Measurements from ENCODE around the gene F2RL3.

F2RL3 gene

GRCh38 chr19:16875584-16876555 lies 12.9 kb upstream of the F2RL3 start:
- DNase-seq: no peak

- DNase-seq: no peak
These were observed 11.9 kb upstream of the F2RL3 start for GRCh38 chr19:16876904-16877361.

DNA sequence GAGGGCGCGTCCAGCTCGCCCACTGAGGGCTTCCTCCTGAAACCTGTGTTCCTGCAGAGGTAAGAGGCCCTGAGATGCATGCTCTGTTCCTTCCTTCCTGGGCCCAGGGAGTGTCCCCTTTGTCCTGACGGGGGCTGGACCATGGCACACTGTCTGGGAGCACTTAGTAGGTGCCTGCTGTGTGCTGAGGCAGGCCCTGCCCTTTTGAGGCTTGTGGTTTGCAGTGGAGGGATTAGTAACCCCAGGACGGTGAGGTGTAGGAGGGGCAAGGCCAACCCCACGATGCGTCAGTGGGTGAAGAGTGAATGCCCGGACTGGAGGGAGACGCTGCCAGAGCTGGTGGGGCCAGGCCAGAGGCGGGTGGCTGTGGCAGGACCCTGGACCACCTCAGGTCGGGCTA lies 11.2 kb upstream of the F2RL3 start:
- no peak for DNase-seq

DNA sequence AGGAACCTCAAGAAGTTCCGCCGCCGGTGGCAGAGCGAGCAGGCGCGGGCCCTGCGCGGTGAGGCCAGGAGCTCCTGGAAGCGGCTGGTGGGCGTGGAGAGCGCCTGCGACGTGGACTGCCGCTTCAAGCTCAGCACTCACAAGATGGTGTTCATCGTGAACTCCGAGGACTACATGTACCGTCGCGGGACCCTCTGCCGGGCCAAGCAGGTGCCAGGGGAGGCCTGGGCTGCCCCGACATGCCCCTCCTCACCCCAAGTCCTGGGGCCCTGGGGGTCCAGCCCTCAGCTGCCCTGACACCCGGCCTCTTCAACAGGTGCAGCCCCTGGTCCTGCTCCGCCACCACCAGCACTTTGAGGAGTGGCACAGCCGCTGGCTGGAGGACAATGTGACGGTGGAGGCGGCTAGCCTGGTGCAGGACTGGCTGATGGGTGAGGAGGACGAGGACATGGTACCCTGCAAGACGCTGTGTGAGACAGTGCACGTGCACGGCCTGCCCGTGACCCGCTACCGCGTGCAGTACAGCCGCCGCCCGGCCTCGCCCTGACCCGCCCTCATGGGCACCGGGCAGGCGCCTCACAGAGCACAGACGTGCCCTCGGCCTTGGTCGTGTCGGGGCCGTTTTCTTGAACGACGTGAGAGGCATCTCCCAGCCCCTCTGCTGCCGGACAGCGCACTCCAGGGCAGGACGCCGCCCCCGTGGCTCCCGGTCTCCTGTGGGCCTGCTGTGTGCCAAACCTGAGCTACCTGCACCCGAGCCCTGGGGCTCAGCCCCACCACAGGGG lies 10.4 kb upstream of the F2RL3 start:
- no peak for DNase-seq

DNA sequence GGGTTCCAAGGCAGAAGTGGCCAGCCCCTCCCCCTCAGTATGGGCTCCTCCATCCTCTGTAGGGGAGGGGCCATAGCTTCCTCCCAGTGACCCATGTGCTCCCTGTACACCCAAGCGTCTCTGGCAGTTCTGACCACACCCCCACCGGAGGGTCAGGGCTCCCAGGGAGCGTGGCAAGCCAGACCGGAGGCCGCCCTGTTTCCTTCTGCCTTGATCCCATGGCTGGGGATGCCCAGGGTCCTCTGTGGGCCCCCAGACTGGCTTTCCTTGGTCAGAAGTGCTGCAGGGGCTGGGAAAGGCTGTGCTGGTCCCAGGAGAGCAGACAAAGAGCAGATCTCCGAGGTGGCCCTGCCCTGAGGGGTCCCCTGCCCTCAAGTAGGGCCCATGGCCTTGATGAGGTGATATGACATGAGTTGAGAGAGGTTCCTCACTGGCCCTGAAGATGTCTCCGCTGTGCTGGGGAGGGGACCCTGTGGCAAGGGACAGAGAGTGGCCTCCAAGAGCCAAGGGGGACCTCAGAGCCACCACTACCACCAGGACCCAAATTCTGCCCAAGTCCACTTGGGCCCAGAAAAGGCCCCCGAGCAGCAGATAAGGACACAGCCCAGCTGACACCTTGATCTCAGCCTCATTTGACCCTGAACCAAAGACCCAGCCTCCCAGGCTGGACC lies 7.8 kb upstream of the F2RL3 start:
- no peak for DNase-seq

GRCh38 chr19:16882146-16882545 lies 6.7 kb upstream of the F2RL3 start:
- DNase-seq: no peak

DNA sequence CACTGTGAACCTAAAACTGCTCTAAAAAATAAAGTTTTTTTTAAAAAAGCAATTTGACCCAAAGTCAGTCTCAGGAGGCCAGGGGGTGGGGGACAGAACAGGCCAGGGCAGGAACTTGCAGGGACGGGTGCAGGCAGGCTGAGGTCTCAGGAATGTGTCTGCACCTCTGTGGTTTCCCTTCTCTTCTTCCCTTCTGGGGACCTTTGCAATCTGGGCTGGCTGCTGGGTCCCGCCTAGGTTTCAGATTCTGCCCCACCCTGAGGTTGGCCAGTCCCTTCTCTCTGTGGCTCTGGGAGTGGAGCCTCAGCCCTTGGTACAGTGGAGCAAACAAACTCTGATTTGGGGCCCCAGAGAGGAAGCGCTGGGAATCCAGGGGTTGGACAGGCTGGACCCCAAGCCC lies 5.3 kb upstream of the F2RL3 start:
- DNase-seq: no peak

DNA sequence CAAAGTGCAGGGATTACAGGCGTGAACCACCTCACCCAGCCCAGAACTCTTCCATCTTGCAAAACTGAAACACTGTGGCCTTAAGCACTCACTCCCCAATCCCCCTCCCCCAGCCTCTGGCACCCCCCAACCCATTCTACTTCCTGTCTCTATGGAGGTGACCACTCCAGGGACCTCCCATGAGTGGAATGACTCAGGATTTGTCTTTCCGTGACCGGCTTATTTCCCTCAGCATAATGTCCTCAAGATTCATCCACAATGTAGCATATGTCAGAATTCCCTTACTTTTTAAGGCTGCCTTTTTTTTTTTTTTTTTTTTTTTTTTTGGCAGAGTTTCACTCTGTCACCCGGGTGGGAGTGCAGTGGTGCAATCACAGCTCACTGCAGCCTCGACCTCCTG lies 3.6 kb upstream of the F2RL3 start:
- DNase-seq: no peak

DNA sequence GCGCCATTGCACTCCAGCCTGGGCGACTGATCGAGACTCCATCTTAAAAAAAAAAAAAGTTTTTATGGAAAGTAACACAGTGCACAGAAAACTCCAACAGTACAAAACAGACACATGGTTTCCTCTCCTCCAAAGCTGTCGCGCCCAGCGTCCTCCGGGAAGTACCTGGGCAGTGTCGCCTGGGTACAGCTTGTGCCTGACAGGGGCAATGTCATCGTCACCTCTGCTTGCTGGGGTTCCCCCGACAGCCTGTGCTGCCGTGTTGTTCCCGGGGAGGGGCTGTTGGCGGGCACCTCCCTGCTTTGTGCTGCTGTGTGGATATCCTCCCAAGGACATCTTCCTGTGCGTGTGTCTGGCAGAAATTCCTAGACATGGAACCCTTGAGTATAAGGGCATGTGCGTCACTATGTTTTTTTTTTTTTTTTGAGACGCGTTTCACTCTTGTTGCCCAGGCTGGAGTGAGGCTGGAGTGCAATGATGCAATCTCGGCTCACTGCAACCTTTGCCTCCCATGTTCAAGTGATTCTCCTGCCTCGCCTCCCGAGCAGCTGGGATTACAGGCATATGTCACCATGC lies 2.4 kb upstream of the F2RL3 start:
- no peak for DNase-seq

GRCh38 chr19:16887353-16888265 lies 1.2 kb upstream of the F2RL3 start:
- DNase-seq: no peak

DNA sequence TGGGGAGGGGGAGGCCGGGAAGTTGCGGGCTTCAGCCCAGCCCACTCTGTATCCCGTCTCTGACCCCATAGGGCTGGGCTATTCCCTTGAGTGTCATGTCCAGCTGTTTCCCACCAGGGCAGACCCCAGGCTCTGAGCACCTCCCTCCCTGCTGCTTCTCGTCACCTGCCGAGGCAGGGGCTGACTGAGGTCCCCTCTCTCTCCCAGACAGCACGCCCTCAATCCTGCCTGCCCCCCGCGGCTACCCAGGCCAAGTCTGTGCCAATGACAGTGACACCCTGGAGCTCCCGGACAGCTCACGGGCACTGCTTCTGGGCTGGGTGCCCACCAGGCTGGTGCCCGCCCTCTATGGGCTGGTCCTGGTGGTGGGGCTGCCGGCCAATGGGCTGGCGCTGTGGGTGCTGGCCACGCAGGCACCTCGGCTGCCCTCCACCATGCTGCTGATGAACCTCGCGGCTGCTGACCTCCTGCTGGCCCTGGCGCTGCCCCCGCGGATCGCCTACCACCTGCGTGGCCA lies 625 bp downstream of the F2RL3 start:
- DNase-seq: no peak

DNA sequence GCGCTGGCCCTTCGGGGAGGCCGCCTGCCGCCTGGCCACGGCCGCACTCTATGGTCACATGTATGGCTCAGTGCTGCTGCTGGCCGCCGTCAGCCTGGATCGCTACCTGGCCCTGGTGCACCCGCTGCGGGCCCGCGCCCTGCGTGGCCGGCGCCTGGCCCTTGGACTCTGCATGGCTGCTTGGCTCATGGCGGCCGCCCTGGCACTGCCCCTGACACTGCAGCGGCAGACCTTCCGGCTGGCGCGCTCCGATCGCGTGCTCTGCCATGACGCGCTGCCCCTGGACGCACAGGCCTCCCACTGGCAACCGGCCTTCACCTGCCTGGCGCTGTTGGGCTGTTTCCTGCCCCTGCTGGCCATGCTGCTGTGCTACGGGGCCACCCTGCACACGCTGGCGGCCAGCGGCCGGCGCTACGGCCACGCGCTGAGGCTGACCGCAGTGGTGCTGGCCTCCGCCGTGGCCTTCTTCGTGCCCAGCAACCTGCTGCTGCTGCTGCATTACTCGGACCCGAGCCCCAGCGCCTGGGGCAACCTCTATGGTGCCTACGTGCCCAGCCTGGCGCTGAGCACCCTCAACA lies 1.2 kb downstream of the F2RL3 start:
- no peak for DNase-seq

DNA sequence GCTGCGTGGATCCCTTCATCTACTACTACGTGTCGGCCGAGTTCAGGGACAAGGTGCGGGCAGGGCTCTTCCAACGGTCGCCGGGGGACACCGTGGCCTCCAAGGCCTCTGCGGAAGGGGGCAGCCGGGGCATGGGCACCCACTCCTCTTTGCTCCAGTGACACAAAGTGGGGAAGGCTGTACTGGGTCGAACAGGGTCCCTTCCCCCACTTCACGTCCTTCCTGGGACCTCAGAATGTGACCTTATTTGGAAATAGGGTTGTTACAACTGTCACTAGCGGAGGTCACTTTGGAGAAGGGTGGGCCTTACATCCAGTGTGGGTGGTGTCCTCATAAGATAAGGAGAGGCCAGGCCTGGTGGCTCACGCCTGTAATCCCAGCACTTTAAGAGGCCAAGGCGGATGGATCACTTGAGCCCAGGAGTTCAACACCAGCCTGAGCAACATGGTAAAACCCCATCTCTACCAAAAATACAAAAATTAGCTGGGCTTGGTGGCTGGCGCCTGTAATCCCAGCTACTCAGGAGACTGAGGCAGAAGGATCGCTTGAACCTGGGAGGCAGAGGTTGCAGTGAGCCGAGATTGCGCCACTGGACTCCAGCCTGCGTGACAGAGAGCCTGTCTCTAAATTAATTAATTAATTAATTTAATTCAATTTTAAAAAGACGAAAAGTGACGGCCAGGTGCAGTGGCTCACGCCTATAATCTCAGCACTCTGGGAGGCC lies 1.8 kb downstream of the F2RL3 start:
- DNase-seq: no peak

DNA sequence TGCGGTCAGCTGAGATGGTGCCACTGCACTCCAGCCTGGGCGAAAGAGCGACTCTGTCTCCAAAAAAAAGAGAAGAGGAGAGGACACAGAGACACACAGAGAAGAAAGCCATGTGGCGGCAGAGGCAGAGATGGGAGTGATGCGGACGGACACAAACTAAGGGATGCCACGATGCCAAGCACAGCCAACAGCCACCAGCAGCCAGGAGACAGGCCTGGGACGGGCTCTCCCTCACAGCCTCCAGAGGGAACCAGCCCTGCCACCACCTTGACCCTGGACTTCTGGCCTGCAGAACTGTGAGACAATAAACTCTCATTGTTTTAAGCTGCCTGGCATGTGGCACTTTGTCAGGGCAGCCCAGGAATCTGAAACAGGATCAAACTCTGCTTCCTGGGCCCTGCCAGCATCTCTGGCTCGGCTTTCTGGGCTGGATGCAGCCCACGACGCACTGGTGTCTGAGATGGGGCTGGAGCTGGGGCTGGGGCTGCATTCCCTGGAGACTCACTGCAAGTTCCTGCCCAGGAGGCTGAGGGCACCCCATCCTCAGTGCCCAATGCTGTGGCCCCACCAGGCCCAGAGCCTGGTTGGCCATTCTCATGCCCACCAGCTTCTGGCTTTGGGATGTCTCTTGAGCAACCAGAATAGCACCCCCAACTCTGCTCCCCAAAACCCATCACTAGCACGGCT lies 3.0 kb downstream of the F2RL3 start:
- DNase-seq: no peak

DNA sequence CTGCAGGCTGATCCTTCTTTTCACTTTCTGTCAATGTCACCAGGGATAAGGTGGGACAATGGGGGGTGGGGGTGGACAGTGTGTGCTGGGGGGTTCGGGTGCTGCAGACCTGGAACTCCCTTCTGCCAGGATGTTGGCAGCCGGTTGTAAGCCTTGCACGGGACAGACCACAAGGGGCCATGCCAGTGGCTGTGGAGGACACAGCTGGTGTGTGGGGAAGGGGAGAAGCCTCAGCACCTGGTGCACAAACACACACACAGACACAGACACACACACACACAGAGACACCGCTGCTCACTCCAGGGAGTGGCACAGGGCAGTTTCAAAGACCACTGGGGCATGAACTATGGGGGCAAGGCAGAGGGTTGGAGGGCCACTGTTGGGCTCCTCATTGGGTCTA lies 3.6 kb downstream of the F2RL3 start:
- no peak for DNase-seq

DNA sequence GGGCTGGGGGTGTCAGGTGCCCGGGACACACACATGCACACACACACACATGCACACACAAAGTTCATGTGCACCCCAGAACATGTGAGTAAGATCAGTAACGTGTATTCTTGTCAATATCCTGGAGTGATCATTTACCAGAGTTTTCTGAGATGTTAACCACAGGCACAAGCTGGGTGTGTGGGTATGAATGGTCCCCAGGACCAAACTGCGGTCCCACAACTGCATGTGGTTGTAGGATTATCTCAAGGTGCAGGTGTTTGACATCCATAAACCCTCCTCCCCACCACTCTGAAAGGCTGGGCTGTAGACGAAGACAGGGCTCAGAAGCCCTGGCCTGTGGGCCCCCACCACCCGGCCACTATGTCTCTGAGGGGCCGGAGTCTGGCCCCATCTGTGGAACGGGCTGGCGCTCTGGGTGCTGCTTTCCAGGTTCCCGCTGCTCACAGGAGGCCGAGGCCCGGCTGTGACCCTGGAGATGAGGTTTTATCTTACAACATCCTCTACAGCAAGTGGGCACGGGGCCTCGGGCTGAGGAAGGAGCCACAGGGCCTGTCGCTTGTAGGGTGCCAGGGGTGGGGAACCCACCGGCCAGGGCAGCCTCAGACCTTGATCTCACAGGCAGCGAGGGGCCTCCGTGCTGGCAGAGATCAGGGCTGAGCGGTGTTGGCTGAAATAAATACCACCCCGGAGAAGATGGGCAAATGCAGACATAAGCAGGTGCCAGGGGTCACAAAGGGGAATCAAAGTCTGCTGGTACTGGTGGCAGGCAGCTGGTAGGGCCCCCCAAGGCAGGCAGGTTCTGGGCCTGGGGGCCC lies 4.3 kb downstream of the F2RL3 start:
- no peak for DNase-seq

GRCh38 chr19:16893686-16893989 lies 4.8 kb downstream of the F2RL3 start:
- DNase-seq: no peak

GRCh38 chr19:16894080-16894479 lies 5.3 kb downstream of the F2RL3 start:
- DNase-seq: no peak

- no peak for DNase-seq
These were observed 6.8 kb downstream of the F2RL3 start for GRCh38 chr19:16895467-16896145.

All from midbrain (tissue), 1 donor.